ENCODE results near the gene EPHB6.

The EPHB6 gene

GRCh38 chr7:142814451-142814850 is 40.4 kb upstream of the EPHB6 start:
- no peak for DNase-seq (ENCODE audit: low spot score)
- no peak overlapping the region for H3K27ac ChIP-seq
- no peak for TF ChIP-seq CTCF (IDR thresholded peaks at IDR 0.05)
- no peak overlapping the region for H3K4me3 ChIP-seq

GRCh38 chr7:142815134-142815533 is 39.7 kb upstream of the EPHB6 start:
- no peak overlapping the region for H3K27ac ChIP-seq
- DNase-seq (ENCODE audit: low spot score): no peak
- H3K4me3 ChIP-seq: no peak overlapping the region
- TF ChIP-seq CTCF (IDR thresholded peaks at IDR 0.05): no peak

- no peak for TF ChIP-seq CTCF (IDR thresholded peaks at IDR 0.05)
- no peak for DNase-seq (ENCODE audit: low spot score)
- no peak overlapping the region for H3K27ac ChIP-seq
- H3K4me3 ChIP-seq: no peak overlapping the region
Measured at GRCh38 chr7:142817506-142817905, 37.4 kb upstream of the EPHB6 start.

- no peak for TF ChIP-seq CTCF (IDR thresholded peaks at IDR 0.05)
- Histone ChIP-seq H3K27ac (no peak overlapping the region), H3K4me3 (no peak overlapping the region)
- no peak for DNase-seq (ENCODE audit: low spot score)
Measured at GRCh38 chr7:142819530-142819929, 35.3 kb upstream of the EPHB6 start.

- H3K4me3 ChIP-seq: no peak overlapping the region
- DNase-seq (ENCODE audit: low spot score): no peak
- H3K27ac ChIP-seq: no peak overlapping the region
- no peak for TF ChIP-seq CTCF (IDR thresholded peaks at IDR 0.05)
Measured at GRCh38 chr7:142822714-142823113, 32.2 kb upstream of the EPHB6 start.

- no peak for TF ChIP-seq CTCF (IDR thresholded peaks at IDR 0.05)
- H3K27ac ChIP-seq: no peak overlapping the region
- H3K4me3 ChIP-seq: no peak overlapping the region
- DNase-seq (ENCODE audit: low spot score): no peak
Measured at GRCh38 chr7:142827951-142828500, 26.9 kb upstream of the EPHB6 start.

GRCh38 chr7:142832417-142832816 is 22.5 kb upstream of the EPHB6 start:
- Histone ChIP-seq H3K4me3 (no peak overlapping the region), H3K27ac (no peak overlapping the region)
- TF ChIP-seq CTCF (IDR thresholded peaks at IDR 0.05): no peak
- DNase-seq (ENCODE audit: low spot score): no peak

Measured in coronary artery (tissue), 2 donors.